Activated gamma-delta T cell (primary cell): Measurements from ENCODE around the gene KIF18B.
"Not testable (repeated sequence)": the region's sequence is repeated elsewhere in the genome, so short reads cannot be mapped to it uniquely, and the experiment has no call there.

Experiments used
- DNase-seq: peaks from one replicate; lab custom pipeline; 2025; lab: John Stamatoyannopoulos, UW

The KIF18B gene

GRCh38 chr17:44969144-44969780 is 21.7 kb upstream of the KIF18B start:
- DNase-seq = no peak

GRCh38 chr17:44968225-44969143 is 20.9 kb upstream of the KIF18B start, which contains the start of gene C1QL1:
C1QL1 (minus strand) TSS chr17:44968303; CDS start chr17:44968048, 255 bp downstream.
- peak; percentile 72 for DNase-seq

GRCh38 chr17:44967907-44968224 is 20.3 kb upstream of the KIF18B start:
- DNase-seq = no peak

- no peak for DNase-seq
These were observed 19.7 kb upstream of the KIF18B start for GRCh38 chr17:44967026-44967906.

GRCh38 chr17:44966348-44967025 is 18.9 kb upstream of the KIF18B start:
- no peak for DNase-seq

GRCh38 chr17:44965481-44966234 is 18.1 kb upstream of the KIF18B start:
- no peak for DNase-seq

- DNase-seq = no peak
These were observed 14.4 kb upstream of the KIF18B start for GRCh38 chr17:44961921-44962350.

GRCh38 chr17:44960691-44961090 is 13.1 kb upstream of the KIF18B start:
- no peak for DNase-seq

- no peak for DNase-seq
These were observed 12.4 kb upstream of the KIF18B start for GRCh38 chr17:44959821-44960531.

- DNase-seq = no peak
These were observed 9.7 kb upstream of the KIF18B start for GRCh38 chr17:44956998-44957981.

GRCh38 chr17:44955674-44956425 is 8.3 kb upstream of the KIF18B start:
- DNase-seq = no peak

GRCh38 chr17:44952946-44953475 is 5.4 kb upstream of the KIF18B start:
- DNase-seq = no peak

- no peak for DNase-seq
These were observed 782 bp upstream of the KIF18B start for GRCh38 chr17:44948315-44948795.

- not testable (repeated sequence) for DNase-seq
These were observed 1.9 kb downstream of the KIF18B start for GRCh38 chr17:44945652-44946051.

- no peak for DNase-seq
These were observed 5.1 kb downstream of the KIF18B start for GRCh38 chr17:44942456-44942855.

- no peak for DNase-seq
These were observed 5.8 kb downstream of the KIF18B start for GRCh38 chr17:44941712-44942331.

- DNase-seq = no peak
These were observed 6.8 kb downstream of the KIF18B start for GRCh38 chr17:44940768-44941167.
